Astrocyte of the spinal cord (primary cell): ENCODE data around the gene AZGP1.
"Not testable (repeated sequence)": the region's sequence is repeated elsewhere in the genome, so short reads cannot be mapped to it uniquely, and the experiment has no call there.

Experiments used
- DNase-seq: peaks from one replicate; pipeline ENCODE4 v3.0.0; 2011; ENCODE audit warnings: low read depth, low spot score
- H3K4me3 ChIP-seq: 2 replicates; pipeline ENCODE4 v1.5.1; 2011; ENCODE audit warnings: low read depth, mild to moderate bottlenecking, low read length, moderate library complexity
- CTCF ChIP-seq: IDR thresholded peaks from 2 replicates; pipeline ENCODE4 v1.5.1; 2012; ENCODE audit warnings: low read depth, mild to moderate bottlenecking, low read length, inconsistent platforms
- in situ Hi-C: cut with HindIII; loops from 2 replicates; pipeline ENCODE4 v1.10.0; 2017; ENCODE audit warnings: low sequenced_read_pairs

The AZGP1 gene

GRCh38 chr7:99947608-99948007 is 28.2 kb downstream of the AZGP1 start:
- in situ Hi-C loops, result no loop called here
- no peak overlapping the region for H3K4me3 ChIP-seq
- no peak for TF ChIP-seq CTCF
- no peak for DNase-seq

DNA sequence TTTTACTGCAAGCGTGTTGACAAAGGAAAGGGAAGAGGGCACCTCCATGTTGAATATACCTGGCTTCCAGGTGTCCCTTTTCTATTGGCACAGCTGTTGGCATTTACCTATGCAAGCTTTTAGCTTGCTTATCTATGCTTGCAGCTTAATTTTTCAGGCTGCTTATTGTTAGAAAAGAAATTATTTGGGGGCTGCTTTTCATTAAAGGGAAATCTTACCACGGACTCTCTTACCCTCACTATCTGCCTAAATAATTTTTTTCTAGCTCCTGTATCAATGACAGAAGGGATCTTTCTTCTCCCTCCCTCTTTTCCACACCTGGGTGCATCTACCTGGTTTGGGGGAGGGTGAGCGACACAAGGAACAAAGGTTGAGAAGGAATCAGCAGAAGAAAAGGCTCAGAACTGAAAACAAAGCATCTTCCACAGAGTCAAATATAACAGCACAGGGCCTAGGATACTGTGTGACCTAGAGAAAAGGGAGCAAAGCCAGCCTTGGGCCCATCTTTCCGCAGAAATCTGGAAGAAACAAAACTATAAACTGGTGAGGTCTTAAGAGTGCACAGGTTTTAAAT is 31.2 kb downstream of the AZGP1 start:
- in situ Hi-C loops, result no loop called here
- DNase-seq, result no peak
- no peak overlapping the region for H3K4me3 ChIP-seq
- no peak for TF ChIP-seq CTCF

GRCh38 chr7:99943641-99944496 is 32.0 kb downstream of the AZGP1 start:
- DNase-seq, result no peak
- no peak for TF ChIP-seq CTCF
- H3K4me3 ChIP-seq, result no peak overlapping the region
- in situ Hi-C loops, result no loop called here

GRCh38 chr7:99938296-99938695 is 37.5 kb downstream of the AZGP1 start:
- no peak for TF ChIP-seq CTCF
- H3K4me3 ChIP-seq, result no peak overlapping the region
- in situ Hi-C loops, result no loop called here
- no peak for DNase-seq

DNA sequence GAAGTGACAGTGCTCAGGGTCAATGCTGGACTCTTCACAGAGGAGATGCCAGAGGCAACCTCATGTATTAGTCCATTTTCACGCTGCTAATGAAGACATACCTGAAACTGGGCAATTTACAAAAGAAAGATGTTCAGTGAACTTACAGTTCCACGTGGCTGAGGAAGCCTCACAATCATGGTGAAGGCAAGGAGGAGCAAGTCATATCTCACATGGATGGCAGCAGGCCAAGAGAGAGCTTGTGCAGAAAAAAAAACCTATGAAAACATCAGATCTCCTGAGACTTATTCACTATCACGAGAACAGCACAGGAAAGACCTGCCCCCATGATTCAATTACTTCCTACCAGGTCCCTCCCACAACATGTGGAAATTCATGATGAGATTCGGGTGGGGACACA is 40.8 kb downstream of the AZGP1 start:
- not testable (repeated sequence) for H3K4me3 ChIP-seq, DNase-seq

DNA sequence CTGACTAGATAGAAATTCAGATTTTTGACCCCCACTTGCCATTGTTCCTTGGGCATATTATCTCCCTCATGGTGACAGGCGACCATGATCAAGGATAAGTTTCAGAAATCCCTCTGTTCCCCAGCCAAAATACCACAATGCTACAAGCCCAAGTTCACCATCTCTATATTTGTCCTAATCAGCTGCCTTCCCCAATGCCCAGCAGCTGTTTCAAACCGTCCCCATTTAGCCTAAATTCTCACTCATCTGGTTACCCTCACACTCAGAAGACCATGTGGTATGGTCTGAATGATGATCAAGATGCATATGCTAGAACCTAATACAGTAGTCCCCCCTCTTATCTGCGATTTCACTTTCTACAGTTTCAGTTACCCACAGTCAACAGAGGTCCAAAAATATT is 45.5 kb downstream of the AZGP1 start:
- in situ Hi-C loops, result no loop called here
- H3K4me3 ChIP-seq, result no peak overlapping the region

More for the DNA sequence above, 40.8 kb downstream of the AZGP1 start:
- in situ Hi-C loops, result not testable (repeated sequence)

More for the DNA sequence above, 45.5 kb downstream of the AZGP1 start:
- DNase-seq, result no peak
- no peak for TF ChIP-seq CTCF
